Measurements from ENCODE around the gene FLNC. TPM values are rescaled to one million over a fixed set of nuclear protein-coding genes. Genes with fewer than 3 reads are reported as not detected.

Gene FLNC
- polyA plus RNA-seq, 3 donors, result 0.01 TPM; not detected in 2

DNA sequence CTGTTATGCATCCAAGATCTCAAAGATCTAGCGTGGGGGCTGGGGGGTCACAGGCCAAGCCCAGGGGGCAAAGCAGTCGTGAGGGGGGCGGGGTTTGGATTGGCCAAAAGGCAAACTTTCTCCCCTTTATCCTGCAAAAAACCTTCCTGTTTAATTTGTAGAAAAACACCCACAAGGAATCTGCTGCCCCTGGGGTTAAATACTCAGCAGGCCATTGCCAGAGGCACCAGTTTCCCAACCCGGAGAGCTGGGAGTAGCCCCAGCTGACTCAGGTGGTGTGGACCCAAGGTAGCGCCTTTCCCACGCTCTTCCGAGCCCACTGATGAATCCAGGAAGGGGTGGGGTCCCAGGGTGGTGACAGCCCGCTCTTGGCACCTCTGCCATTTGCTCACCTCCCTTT is 58.9 kb downstream of the FLNC start:
- WGBS (ENCODE audit: insufficient coverage), result 94% methylated on average over 2 of the region's 8 CpGs
- no peaks in the 10 kb centered on the region for H3K36me3 ChIP-seq (replicated peaks in 1 of 2; ENCODE audit: control insufficient read depth in 1 of 2, insufficient read depth in 2 of 2, low read length in 2 of 2)
- no peak overlapping the region for H3K27ac ChIP-seq (ENCODE audit: low read depth in 1 of 2, low read length in 2 of 2)
- H3K4me2 ChIP-seq (replicated peaks; ENCODE audit: extremely low read depth, low read length, poor library complexity, severe bottlenecking), result no peak overlapping the region
- no peaks in the 10 kb centered on the region for H4K20me1 ChIP-seq (ENCODE audit: insufficient read depth, low read length)
- Mint-ChIP-seq H3K4me3 (peak overlapping the region in 1 of 2 donors; percentile 26), H3K9me3 (peaks cover 0 to 5% (median 2%) of the 10 kb centered on the region in 7 donors), H3K27ac (no peak overlapping the region), H3K27me3 (ENCODE audit: low read depth in 3 of 3) (peaks cover 22 to 40% (median 32%) of the 10 kb centered on the region in 3 donors), H3K4me1 (no peaks in the 10 kb centered on the region), H3K36me3 (peaks cover 0 to 2% of the 10 kb centered on the region in 2 donors)
- no peak for TF ChIP-seq CTCF (IDR thresholded peaks at IDR 0.05)
- H3K9me3 ChIP-seq (replicated peaks in 1 of 2; ENCODE audit: control insufficient read depth in 1 of 2, insufficient read depth in 1 of 2, low read length in 2 of 2), result no peaks in the 10 kb centered on the region
- no peak overlapping the region for H3K4me3 ChIP-seq (replicated peaks in 1 of 3; ENCODE audit: low read depth in 2 of 3, low read length in 3 of 3)
- DNase-seq, result no peak
- no peaks in the 10 kb centered on the region for H3K79me2 ChIP-seq (ENCODE audit: insufficient read depth, low read length)
- intact Hi-C loops (cut with micrococcal nuclease), result loop anchor here in 1 of 2 donors (10.0 kb wide), 1 partner anchor 284 kb away; no protein-coding TSS in a partner anchor
- peaks cover 5 to 8% of the 10 kb centered on the region in 2 donors for H3K4me1 ChIP-seq (ENCODE audit: control insufficient read depth in 1 of 2, insufficient read depth in 2 of 2, low read length in 2 of 2)
- H3K27me3 ChIP-seq (ENCODE audit: control insufficient read depth in 2 of 2, insufficient read depth in 2 of 2, low read length in 2 of 2), result peaks cover 11 to 36% of the 10 kb centered on the region in 2 donors
- no peak overlapping the region for H2AFZ ChIP-seq (ENCODE audit: insufficient read depth, low read depth, low read length, poor library complexity, severe bottlenecking)
- no peak overlapping the region for H3K9ac ChIP-seq (ENCODE audit: insufficient read depth, low read length, poor library complexity, severe bottlenecking)

DNA sequence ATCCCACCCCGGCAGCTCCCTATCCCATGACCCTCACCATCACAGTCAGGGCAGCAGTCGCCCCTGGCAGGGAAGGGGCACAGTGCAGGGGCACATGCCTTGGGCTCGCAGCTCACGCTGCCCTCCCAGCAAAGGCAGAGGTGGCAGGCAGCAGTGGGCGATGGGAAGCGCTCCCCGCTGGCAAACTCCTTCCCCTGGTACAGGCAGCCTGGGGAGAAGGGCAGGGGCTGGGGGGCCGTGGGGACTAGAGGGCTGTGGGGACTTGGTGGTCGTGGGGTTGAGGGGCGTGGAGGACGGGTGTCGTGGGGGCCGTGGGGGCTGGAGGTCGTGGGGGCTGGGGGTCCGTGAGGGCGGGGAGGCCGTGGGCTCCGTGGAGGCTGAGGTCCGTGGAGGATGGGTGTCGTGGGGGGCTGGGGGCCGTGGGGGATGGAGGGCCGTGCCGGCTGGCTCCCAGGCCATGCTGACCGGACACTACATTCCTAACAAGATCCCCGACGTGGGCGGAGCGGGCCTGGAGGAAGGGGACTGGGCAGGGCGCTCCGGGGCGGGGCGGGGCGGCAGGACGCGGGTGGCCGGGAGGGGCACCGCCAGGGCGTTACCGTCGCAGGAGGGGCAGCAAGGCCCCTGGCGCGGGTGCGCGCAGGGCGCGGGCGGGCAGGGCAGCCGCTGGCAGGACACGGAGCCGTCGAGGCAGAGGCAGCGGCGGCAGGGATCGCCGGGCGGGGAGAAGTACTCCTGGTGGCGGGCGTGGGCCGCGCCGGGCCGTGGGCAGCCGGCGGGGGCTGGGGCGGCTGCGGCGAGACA is 60.3 kb downstream of the FLNC start:
- H3K36me3 Mint-ChIP-seq, result peaks cover 0 to 2% of the 10 kb centered on the region in 2 donors
- H3K4me3 Mint-ChIP-seq, result peak overlapping the region; percentile 27 to 71
- no peak for TF ChIP-seq CTCF (IDR thresholded peaks at IDR 0.05)
- Histone ChIP-seq H3K4me2 (replicated peaks; ENCODE audit: extremely low read depth, low read length, poor library complexity, severe bottlenecking) (peak overlapping the region; percentile 61), H3K9ac (ENCODE audit: insufficient read depth, low read length, poor library complexity, severe bottlenecking) (peak overlapping the region; percentile 51), H3K4me3 (replicated peaks in 1 of 3; ENCODE audit: low read depth in 2 of 3, low read length in 3 of 3) (peak overlapping the region in 1 of 3 experiments; percentile 64), H3K27ac (ENCODE audit: low read depth in 1 of 2, low read length in 2 of 2) (no peak overlapping the region), H2AFZ (ENCODE audit: insufficient read depth, low read depth, low read length, poor library complexity, severe bottlenecking) (peak overlapping the region; percentile 73), H3K9me3 (replicated peaks in 1 of 2; ENCODE audit: control insufficient read depth in 1 of 2, insufficient read depth in 1 of 2, low read length in 2 of 2) (no peaks in the 10 kb centered on the region), H4K20me1 (ENCODE audit: insufficient read depth, low read length) (no peaks in the 10 kb centered on the region), H3K4me1 (ENCODE audit: control insufficient read depth in 1 of 2, insufficient read depth in 2 of 2, low read length in 2 of 2) (peaks cover 5 to 8% of the 10 kb centered on the region in 2 donors), H3K79me2 (ENCODE audit: insufficient read depth, low read length) (no peaks in the 10 kb centered on the region), H3K27me3 (ENCODE audit: control insufficient read depth in 2 of 2, insufficient read depth in 2 of 2, low read length in 2 of 2) (peaks cover 11 to 36% of the 10 kb centered on the region in 2 donors), H3K36me3 (replicated peaks in 1 of 2; ENCODE audit: control insufficient read depth in 1 of 2, insufficient read depth in 2 of 2, low read length in 2 of 2) (no peaks in the 10 kb centered on the region)
- no peak overlapping the region for H3K27ac Mint-ChIP-seq
- 13% methylated on average over 58 of the region's 67 CpGs for WGBS (ENCODE audit: insufficient coverage)
- H3K27me3 Mint-ChIP-seq (ENCODE audit: low read depth in 3 of 3), result peaks cover 22 to 41% (median 32%) of the 10 kb centered on the region in 3 donors
- no peaks in the 10 kb centered on the region for H3K4me1 Mint-ChIP-seq
- H3K9me3 Mint-ChIP-seq, result peaks cover 0 to 5% (median 2%) of the 10 kb centered on the region in 7 donors
- intact Hi-C loops (cut with micrococcal nuclease), result no loop called here
- no peak for DNase-seq
